ENCODE measurements around the gene PPP2R5D.

Gene PPP2R5D

GRCh38 chr6:43001843-43002242, 17.5 kb downstream of the PPP2R5D start:
- Histone ChIP-seq H3K79me2 (ENCODE audit: insufficient read depth, low read length) (no peaks in the 10 kb centered on the region), H3K27me3 (ENCODE audit: insufficient read depth, low read length, poor library complexity, severe bottlenecking) (no peaks in the 10 kb centered on the region), H3K4me3 (ENCODE audit: low read length, poor library complexity, severe bottlenecking) (no peak overlapping the region), H3K4me1 (ENCODE audit: insufficient read depth, low read length, poor library complexity, severe bottlenecking) (no peaks in the 10 kb centered on the region), H3K9ac (ENCODE audit: low read depth, low read length, poor library complexity, severe bottlenecking) (no peak overlapping the region), H4K20me1 (ENCODE audit: insufficient read depth, low read length, poor library complexity, severe bottlenecking) (no peaks in the 10 kb centered on the region), H3K4me2 (ENCODE audit: low read depth, low read length, poor library complexity, severe bottlenecking) (no peak overlapping the region), H3K9me2 (replicated peaks; ENCODE audit: low read depth, low read length) (no peaks in the 10 kb centered on the region), H2AFZ (ENCODE audit: low read length) (no peak overlapping the region), H3K9me3 (ENCODE audit: insufficient read depth, low read depth, low read length) (no peaks in the 10 kb centered on the region), H3K36me3 (ENCODE audit: insufficient read depth, low read length) (peaks cover 9% of the 10 kb centered on the region; the same call in 1 of the 2 replicates), H3F3A (ENCODE audit: low read depth) (no peaks in the 10 kb centered on the region)
- TF ChIP-seq CTCF (conservative IDR thresholded peaks at IDR 0.05; ENCODE audit: low read length) (no peak), EZH2phosphoT487 (IDR thresholded peaks at IDR 0.05; ENCODE audit: borderline replicate concordance) (no peak)

- Histone ChIP-seq H3K9me2 (replicated peaks; ENCODE audit: low read depth, low read length) (no peaks in the 10 kb centered on the region), H3K4me2 (ENCODE audit: low read depth, low read length, poor library complexity, severe bottlenecking) (no peak overlapping the region), H3K27me3 (ENCODE audit: insufficient read depth, low read length, poor library complexity, severe bottlenecking) (no peaks in the 10 kb centered on the region), H3K79me2 (ENCODE audit: insufficient read depth, low read length) (no peaks in the 10 kb centered on the region; the same call in 1 of the 2 replicates), H3F3A (ENCODE audit: low read depth) (no peaks in the 10 kb centered on the region), H3K9me3 (ENCODE audit: insufficient read depth, low read depth, low read length) (no peaks in the 10 kb centered on the region), H3K36me3 (ENCODE audit: insufficient read depth, low read length) (peaks cover 49% of the 10 kb centered on the region; the same call in 1 of the 2 replicates), H4K20me1 (ENCODE audit: insufficient read depth, low read length, poor library complexity, severe bottlenecking) (no peaks in the 10 kb centered on the region), H3K9ac (ENCODE audit: low read depth, low read length, poor library complexity, severe bottlenecking) (no peak overlapping the region), H2AFZ (ENCODE audit: low read length) (no peak overlapping the region), H3K4me3 (ENCODE audit: low read length, poor library complexity, severe bottlenecking) (no peak overlapping the region), H3K4me1 (ENCODE audit: insufficient read depth, low read length, poor library complexity, severe bottlenecking) (no peaks in the 10 kb centered on the region)
- no peak for TF ChIP-seq EZH2phosphoT487 (IDR thresholded peaks at IDR 0.05; ENCODE audit: borderline replicate concordance)
- no peak for TF ChIP-seq CTCF (conservative IDR thresholded peaks at IDR 0.05; ENCODE audit: low read length)
Measured at GRCh38 chr6:43005844-43006243, 21.5 kb downstream of the PPP2R5D start.

- no peak overlapping the region for H3K4me2 ChIP-seq (ENCODE audit: low read depth, low read length, poor library complexity, severe bottlenecking)
Measured at GRCh38 chr6:43006251-43006650, 21.9 kb downstream of the PPP2R5D start.

GRCh38 chr6:43007126-43007525, 22.8 kb downstream of the PPP2R5D start:
- TF ChIP-seq EZH2phosphoT487 (IDR thresholded peaks at IDR 0.05; ENCODE audit: borderline replicate concordance) (no peak), CTCF (conservative IDR thresholded peaks at IDR 0.05; ENCODE audit: low read length) (no peak)
- Histone ChIP-seq H3K4me3 (ENCODE audit: low read length, poor library complexity, severe bottlenecking) (no peak overlapping the region), H3K9ac (ENCODE audit: low read depth, low read length, poor library complexity, severe bottlenecking) (no peak overlapping the region), H3K9me3 (ENCODE audit: insufficient read depth, low read depth, low read length) (no peaks in the 10 kb centered on the region), H3K36me3 (ENCODE audit: insufficient read depth, low read length) (peaks cover 62% of the 10 kb centered on the region; the same call in 1 of the 2 replicates), H3K27me3 (ENCODE audit: insufficient read depth, low read length, poor library complexity, severe bottlenecking) (no peaks in the 10 kb centered on the region), H2AFZ (ENCODE audit: low read length) (no peak overlapping the region), H3K4me1 (ENCODE audit: insufficient read depth, low read length, poor library complexity, severe bottlenecking) (peaks cover 2% of the 10 kb centered on the region), H3F3A (ENCODE audit: low read depth) (no peaks in the 10 kb centered on the region), H4K20me1 (ENCODE audit: insufficient read depth, low read length, poor library complexity, severe bottlenecking) (no peaks in the 10 kb centered on the region), H3K4me2 (ENCODE audit: low read depth, low read length, poor library complexity, severe bottlenecking) (no peak overlapping the region), H3K79me2 (ENCODE audit: insufficient read depth, low read length) (peaks cover 6% of the 10 kb centered on the region), H3K9me2 (replicated peaks; ENCODE audit: low read depth, low read length) (no peaks in the 10 kb centered on the region)

More at GRCh38 chr6:43006251-43006650, 21.9 kb downstream of the PPP2R5D start:
- Histone ChIP-seq H3K9ac (ENCODE audit: low read depth, low read length, poor library complexity, severe bottlenecking) (no peak overlapping the region), H3F3A (ENCODE audit: low read depth) (no peaks in the 10 kb centered on the region), H3K27me3 (ENCODE audit: insufficient read depth, low read length, poor library complexity, severe bottlenecking) (no peaks in the 10 kb centered on the region), H2AFZ (ENCODE audit: low read length) (no peak overlapping the region), H3K9me3 (ENCODE audit: insufficient read depth, low read depth, low read length) (no peaks in the 10 kb centered on the region), H3K4me3 (ENCODE audit: low read length, poor library complexity, severe bottlenecking) (no peak overlapping the region), H3K36me3 (ENCODE audit: insufficient read depth, low read length) (peaks cover 53% of the 10 kb centered on the region; the same call in 1 of the 2 replicates), H3K9me2 (replicated peaks; ENCODE audit: low read depth, low read length) (no peaks in the 10 kb centered on the region), H3K79me2 (ENCODE audit: insufficient read depth, low read length) (no peaks in the 10 kb centered on the region; the same call in 1 of the 2 replicates), H4K20me1 (ENCODE audit: insufficient read depth, low read length, poor library complexity, severe bottlenecking) (no peaks in the 10 kb centered on the region), H3K4me1 (ENCODE audit: insufficient read depth, low read length, poor library complexity, severe bottlenecking) (no peaks in the 10 kb centered on the region)
- TF ChIP-seq EZH2phosphoT487 (IDR thresholded peaks at IDR 0.05; ENCODE audit: borderline replicate concordance) = no peak
